Femur (tissue), 1 donor: ENCODE results near the gene ZGRF1.
"Not testable (repeated sequence)": the region's sequence is repeated elsewhere in the genome, so short reads cannot be mapped to it uniquely, and the experiment has no call there.

Experiments used
- DNase-seq: peaks from one replicate; pipeline ENCODE4 v3.0.0-alpha.2; 2017

Gene ZGRF1

DNA sequence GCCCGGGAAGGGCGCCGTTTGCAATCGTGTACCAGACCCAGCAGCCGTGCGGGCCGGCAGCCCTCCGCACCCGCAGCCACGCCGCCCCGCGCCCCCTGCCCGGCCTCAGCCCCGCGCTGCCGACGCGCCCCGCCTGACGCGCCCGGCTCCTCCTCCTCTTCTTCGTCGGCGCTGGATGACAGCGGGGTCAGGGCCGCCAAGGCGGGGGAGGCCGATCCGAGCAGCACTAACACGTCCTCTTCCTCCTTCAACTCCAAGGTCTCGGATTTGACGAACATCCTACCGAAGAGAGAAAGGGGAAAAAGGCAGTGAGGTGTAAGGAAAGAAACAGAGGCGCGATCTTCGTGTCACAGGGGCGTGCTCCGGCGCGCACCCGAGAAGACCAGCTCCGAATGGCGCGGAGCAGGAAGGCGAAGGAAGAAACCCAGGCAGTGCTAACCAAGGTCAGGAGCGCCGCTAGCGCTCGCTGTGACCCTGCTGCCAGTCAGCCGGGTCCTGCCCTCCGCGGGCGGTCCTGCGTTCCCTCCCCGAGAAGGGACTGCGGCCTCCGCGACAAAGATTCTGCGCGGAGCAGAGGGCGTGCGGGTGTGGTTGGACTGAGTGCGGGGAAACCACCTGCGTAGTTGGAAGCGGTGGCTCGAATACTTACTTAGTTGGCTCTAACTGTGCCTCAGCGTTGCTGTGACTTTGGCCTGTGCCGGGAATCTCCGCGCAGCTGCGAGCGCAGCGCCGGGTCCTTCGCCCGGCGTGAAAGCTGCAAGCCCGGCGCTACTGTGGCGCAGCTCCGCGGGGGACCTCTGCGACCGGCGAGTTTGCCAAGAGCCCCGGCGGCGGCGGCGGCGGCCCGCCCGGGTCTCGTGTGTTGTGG is 121.3 kb downstream of the ZGRF1 start:
- DNase-seq = peak; percentile 71

DNA sequence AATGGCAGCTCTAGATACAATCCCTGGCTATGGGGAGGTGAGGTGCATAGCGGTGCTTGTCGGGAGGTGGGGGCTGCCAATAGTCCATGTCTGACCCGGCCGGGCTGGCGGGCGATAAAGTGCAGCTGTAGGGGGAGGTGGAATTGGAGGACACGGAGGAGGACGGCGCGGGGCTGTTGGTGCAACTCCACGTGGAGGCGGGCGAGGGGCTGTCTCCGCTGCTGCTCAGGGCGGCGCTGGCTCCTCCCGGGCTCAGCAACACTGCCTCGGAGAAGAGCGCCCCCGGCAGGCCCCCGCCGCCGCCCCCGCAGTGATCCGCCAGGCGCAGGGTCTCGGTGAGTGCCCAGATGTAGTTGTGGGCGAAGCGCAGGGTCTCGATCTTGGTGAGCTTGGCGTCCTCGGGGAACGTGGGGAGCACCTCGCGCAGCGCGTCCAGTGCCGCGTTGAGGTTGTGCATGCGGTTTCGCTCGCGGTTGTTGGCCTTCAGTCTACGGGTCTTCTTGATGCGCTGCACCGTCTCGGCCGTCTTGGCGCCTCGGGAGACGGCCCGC is 122.0 kb downstream of the ZGRF1 start:
- peak; percentile 19 for DNase-seq

DNA sequence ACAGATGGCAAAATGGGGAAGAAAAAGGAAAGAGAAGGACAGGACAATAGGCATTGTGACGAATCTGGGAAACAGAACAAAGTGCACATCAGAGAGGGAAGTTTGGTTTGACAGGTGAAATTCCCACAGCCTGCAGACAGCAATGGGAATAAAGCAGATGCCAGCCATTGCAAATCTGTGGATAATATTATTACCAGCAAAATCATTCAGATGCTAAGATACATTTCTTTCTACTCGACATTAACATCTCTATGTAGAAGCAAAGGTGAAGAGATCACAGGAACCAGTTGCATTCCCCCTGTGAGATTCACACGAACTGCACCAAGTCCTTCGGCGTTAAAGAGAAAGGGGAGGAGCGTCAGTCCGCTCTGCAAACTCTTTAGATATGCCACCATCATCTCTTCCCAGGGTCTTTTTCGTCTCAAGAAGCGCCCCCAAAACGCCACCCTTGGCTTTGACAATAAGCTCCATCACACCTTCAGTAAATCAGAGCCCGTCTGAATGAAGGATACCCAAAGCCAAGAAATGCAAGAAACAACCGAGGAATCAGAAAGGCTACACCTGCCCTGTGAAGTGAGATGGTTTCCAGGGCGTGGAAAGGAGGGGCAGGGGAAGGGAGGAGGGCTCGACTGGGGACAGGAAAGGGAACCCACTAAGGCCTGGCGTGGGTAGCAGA is 122.6 kb downstream of the ZGRF1 start:
- no peak for DNase-seq

DNA sequence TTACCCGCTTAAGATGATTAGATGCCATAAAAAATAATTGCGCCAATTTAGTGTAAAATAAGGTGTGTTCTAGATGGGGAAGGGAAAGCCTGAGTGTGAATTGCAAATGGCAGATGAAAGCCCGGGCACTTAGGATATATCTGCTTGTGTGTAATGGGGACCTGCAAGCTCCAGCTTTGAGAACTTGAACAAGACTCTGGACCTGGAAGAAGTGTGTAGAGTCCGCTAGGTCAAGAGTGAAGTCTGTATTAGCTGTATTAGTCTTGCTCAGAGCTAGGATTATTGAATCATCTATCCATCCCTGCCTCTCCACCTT is 124.9 kb downstream of the ZGRF1 start:
- no peak for DNase-seq

DNA sequence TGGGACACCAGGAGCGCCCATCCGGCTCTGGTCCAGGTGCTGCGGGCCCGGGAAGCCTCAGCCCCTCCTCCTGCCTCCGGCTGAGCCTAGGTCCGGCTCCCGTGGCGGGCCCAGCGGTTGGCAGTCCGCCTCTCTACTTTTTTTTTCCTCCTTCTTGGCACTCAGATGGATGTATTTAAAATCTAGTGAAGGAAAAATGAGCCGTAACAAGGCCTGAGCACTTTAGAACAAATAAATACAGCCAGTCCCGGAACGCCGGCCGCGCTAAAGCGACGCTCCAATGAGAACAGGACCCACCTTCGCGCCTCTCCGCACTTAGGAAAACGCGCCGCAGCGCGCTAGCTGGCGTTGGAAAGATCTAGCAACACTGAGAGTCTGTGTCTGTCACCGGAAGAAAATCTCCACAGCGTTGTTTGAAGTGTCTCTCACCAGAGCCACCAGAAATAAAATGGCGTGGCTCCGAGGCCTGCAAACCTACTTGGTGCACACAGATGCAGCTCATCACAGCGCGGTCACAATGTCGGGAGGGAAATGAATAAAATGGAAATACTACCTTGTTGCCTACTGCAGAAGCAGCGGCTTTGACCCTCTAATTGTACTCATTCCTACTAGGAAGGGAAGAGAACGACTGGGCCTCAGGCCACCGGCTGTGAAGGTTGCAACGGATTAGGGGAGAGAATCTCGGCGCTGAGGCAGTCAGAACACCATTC is 125.5 kb downstream of the ZGRF1 start:
- DNase-seq = peak; percentile 21

DNA sequence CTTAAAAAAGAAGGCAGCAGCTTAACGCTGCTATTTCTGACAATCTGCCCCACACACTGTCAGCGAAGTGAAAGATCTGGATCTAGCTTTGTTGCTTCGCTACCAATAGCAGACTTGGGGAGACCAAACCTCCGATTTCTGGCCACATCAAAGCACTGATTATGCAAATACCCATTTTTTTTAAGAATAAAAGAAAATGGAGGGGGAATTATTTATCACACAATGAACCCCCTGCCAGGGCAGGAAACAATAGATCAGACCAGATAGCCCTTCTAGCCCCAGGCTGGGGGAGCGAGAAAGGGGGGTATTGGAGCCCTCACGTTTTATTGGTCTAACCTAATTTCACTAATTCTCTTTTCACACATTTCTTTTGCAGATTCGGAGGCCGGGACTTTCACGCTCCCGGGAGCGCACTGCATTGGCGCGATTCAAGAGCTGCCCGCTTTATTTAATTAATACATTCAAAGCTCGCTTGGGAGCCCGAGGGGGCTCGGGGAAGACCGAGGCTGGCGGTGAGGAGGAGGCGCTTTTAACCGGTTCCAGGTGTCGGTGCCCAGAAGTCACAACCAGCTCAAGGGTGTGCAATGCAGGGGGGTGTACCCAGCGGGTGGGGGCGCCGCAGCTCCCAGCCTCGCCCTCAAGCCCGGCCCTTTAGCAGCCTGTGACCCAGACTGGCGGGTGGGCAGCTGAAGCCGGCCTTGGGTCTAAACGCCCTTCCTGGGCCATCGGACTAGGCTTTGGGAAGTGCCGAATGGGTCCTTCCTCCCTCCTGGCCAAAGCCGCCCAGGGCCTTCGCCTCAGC is 126.2 kb downstream of the ZGRF1 start:
- DNase-seq = peak; percentile 20

DNA sequence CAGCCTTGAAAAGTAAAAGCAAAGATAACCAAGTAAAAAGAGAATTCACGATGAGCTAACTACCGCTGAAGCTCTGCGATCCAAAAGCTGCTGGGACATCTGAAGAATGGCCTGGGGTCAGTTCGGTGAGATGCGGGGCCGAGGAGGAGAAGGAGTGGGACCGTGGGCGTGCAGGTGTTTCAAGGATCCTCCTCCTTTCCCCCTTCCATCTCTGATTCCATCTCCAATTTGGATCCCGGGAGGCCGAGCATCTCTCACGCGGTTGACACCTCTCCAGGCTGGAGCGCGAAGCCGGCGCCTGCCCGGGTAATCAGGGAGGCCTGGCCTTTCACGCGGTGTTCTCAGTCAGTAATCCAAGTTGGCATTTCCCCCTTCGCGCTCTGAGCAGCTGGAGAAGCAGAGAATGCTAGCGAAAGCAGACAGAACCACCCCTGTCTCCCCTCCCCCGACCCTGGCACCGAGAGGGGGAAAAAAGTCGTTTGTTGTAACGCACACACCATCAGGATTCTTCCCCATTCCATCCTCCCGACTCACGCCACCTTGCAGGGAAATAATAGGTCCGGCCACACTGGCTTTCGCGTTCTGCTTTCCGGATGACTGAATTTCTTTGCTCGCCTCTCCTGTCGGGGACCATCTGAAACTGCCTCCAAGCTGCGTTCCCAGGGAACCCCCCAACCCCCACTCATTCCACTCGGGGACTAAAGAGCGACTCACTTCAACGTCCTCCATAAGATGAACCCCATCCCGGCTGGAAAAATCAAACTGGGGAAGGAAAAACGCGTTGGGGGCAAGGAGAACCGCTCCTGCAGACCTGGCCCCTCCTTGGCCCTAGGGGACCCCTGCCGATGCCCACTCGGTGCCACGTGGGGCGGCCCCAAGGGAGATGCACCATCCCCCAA is 127.2 kb downstream of the ZGRF1 start:
- peak; percentile 30 for DNase-seq

DNA sequence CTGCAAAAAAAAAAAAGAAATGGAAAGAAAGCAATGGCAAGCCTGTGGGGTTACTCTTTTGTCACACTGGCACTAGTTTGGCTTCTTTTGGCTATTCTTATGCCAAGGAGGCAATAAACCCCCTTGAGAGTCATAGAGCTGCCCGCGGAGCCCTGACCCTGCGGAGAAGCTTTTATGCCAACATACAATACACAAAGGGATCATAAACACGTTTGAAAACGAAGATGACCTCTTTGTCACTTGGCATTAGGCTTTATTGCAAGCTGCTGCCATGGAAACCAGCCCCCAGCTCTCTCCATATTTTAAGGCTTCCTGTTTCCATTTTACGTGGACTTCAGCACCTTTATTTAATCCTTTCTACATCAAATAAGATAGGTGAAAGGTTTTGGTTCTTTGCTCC is 128.4 kb downstream of the ZGRF1 start:
- DNase-seq = no peak

DNA sequence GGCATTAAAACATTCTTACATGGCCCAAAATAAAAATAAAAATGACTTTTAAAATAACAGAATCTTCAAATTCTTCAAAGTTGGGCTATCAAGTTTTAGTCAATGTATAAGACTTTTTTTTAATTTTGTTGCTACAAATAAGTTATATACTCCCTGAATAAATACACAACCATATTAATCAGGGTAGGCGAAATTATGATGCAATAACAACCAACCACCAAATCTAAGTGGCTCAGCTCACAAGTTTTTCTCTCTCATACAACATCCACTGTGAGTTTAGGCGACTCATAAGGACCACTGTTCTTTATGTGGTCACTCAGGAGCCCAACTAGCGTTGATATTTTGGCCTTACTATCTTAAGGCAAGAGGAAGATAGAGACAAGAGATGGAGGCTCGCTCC is 131.9 kb downstream of the ZGRF1 start:
- no peak for DNase-seq

DNA sequence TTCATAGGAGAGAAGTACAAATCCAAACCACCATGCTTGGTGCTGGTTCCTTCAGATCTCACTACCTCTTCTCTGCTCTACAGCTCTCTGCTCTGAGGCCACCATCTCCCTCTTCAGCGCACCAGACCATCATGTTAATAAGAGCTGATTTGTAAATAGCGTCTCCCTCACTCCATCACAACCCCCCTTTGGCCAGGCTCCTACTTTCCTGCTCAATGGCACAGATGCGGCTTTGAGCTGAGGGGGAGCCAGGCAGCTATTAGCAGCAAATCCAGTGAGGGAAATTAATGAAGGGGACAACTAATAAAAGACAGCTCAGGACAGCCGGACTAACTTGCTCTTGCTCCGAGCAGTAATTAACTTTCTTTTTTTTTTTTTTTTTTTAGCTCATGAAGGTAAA is 133.8 kb downstream of the ZGRF1 start:
- no peak for DNase-seq

DNA sequence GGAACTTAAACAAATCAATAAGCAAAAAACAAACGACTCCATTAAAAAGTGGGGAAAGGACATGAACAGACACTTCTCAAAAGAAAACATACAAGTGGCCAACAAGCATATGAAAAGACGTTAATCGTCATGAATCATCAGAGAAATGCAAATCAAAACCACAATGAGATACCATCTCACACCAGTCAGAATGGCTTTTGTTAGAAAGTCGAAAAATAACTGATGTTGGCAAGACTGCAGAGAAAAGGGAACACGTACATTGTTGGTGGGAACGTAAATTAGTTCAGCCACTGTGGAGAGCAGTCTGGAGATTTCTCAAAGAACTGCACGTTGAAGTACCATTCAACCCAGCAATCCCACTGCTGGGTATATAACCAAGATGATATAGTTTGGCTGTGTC is 144.4 kb downstream of the ZGRF1 start:
- DNase-seq = no peak

DNA sequence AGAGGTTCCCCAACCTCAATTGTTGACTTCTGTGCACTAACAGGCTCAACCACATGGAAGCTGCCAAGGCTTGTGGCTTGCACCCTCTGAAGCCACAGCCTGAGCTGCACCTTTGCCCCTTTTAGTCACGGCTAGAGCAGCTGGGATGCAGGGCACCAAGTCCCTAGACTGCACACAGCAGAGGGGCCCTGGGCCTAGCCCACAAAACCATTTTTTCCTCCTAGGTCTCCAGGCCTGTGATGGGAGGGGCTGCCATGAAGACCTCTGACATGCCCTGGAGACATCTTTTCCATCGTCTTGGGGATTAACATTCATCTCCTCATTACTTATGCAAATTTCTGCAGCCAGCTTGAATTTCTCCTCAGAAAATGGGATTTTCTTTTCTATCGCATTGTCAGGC is 145.9 kb downstream of the ZGRF1 start:
- not testable (repeated sequence) for DNase-seq
